Small intestine (tissue), 7 donors: ENCODE data around the gene LPGAT1. TPM values are rescaled to one million over a fixed set of nuclear protein-coding genes. Genes with fewer than 3 reads are reported as not detected.
A peak's percentile ranks its signal among the peaks of the same experiment; 100 is the strongest.
"Not testable (repeated sequence)": the region's sequence is repeated elsewhere in the genome, so short reads cannot be mapped to it uniquely, and the experiment has no call there.

Experiments used
- DNase-seq, 2 donors: peaks; one replicate each; pipeline versions ENCODE4 v3.0.0 to v3.0.0-alpha.2; 2013
- FAIRE-seq: peaks from 2 replicates; lab custom pipeline; 2012; peaks lifted over from hg19 to GRCh38; lab: Jason Lieb, UNC
- H3K27ac ChIP-seq, 3 donors: one replicate each; pipeline ENCODE4 v1.5.1; 2013; ENCODE audit warnings: low read length in 2 of 3, mild to moderate bottlenecking in 2 of 3, control low read depth in 1 of 3, inconsistent platforms in 1 of 3, low read depth in 1 of 3, moderate library complexity in 1 of 3
- H3K27me3 ChIP-seq, 3 donors: one replicate each; pipeline ENCODE4 v1.6.1; 2013; ENCODE audit warnings: low read length in 3 of 3, inconsistent platforms in 1 of 3; ENCODE audit not compliant: control insufficient read depth in 3 of 3, insufficient read depth in 3 of 3
- H3K36me3 ChIP-seq, 3 donors: one replicate each; pipeline ENCODE4 v1.6.1; 2013; ENCODE audit warnings: low read length in 3 of 3, inconsistent platforms in 1 of 3, low read depth in 1 of 3, mild to moderate bottlenecking in 1 of 3, moderate library complexity in 1 of 3; ENCODE audit not compliant: control insufficient read depth in 3 of 3, insufficient read depth in 2 of 3
- H3K4me1 ChIP-seq, 3 donors: one replicate each; pipeline ENCODE4 v1.6.1; 2013; ENCODE audit warnings: low read length in 2 of 3, inconsistent platforms in 1 of 3, low read depth in 1 of 3, mild to moderate bottlenecking in 1 of 3, moderate library complexity in 1 of 3; ENCODE audit not compliant: control insufficient read depth in 3 of 3, insufficient read depth in 2 of 3
- H3K4me3 ChIP-seq, 3 donors: one replicate each; pipeline ENCODE4 v1.5.1; 2013; ENCODE audit warnings: low read length in 3 of 3, control low read depth in 1 of 3, inconsistent platforms in 1 of 3, low read depth in 1 of 3, mild to moderate bottlenecking in 1 of 3, moderate library complexity in 1 of 3
- H3K9me3 ChIP-seq, 2 donors: one replicate each; pipeline ENCODE4 v1.6.1; 2013; ENCODE audit warnings: low read depth in 1 of 2, low read length in 1 of 2; ENCODE audit not compliant: control insufficient read depth in 2 of 2, insufficient read depth in 1 of 2
- WGBS, 3 donors: extraction: QIAGEN DNeasy Blood & Tissue Kit; methylation state at CpG; one replicate each; pipeline ENCODE4 v1.1.7; 2013; 5-methylcytosine and 5-hydroxymethylcytosine counted together
- polyA plus RNA-seq, 4 donors: library from polyadenylated mRNA; stranded (reverse) in 3 of 4; unstranded in 1 of 4; fragments of 200-250 nt in 3 of 4; fragments of 120-200 nt in 1 of 4; gene quantifications; one replicate each; pipeline versions ENCODE4 v1.2.1 to v1.2.3, GENCODE V29; 2013
- donor health status: healthy with polysubstance abuse.
- donor health status: control.
- donor health status: control.
- donor health status: Bipolar disorder and iron deficiency.
- donor health status: healthy.

The LPGAT1 gene
- polyA plus RNA-seq, 4 donors, result 13.4 to 159 (median 23.1) TPM

- 86 to 87% (median 87%) methylated on average over 5 of the region's 5 CpGs for WGBS, 3 donors
- Histone ChIP-seq H3K27me3 (no peaks in the 10 kb centered on the region), H3K4me3 (no peak overlapping the region), H3K9me3 (no peaks in the 10 kb centered on the region), H3K36me3 (no peaks in the 10 kb centered on the region), H3K4me1 (no peaks in the 10 kb centered on the region), H3K27ac (no peak overlapping the region)
- FAIRE-seq (no peak), DNase-seq (no peak)
Measured at GRCh38 chr1:211723273-211723672, 107.3 kb downstream of the LPGAT1 start.

GRCh38 chr1:211722277-211723175, 108.0 kb downstream of the LPGAT1 start:
- Histone ChIP-seq H3K4me3 (no peak overlapping the region), H3K27ac (no peak overlapping the region), H3K36me3 (no peaks in the 10 kb centered on the region), H3K27me3 (no peaks in the 10 kb centered on the region), H3K9me3 (no peaks in the 10 kb centered on the region), H3K4me1 (no peaks in the 10 kb centered on the region)
- DNase-seq, result peak in 1 of 2 donors; percentile 24
- FAIRE-seq, result no peak
- 87 to 90% (median 89%) methylated on average over 6 of the region's 6 CpGs for WGBS, 3 donors

- not testable (repeated sequence) for H3K4me3 ChIP-seq, H3K27me3 ChIP-seq, FAIRE-seq, H3K27ac ChIP-seq, H3K36me3 ChIP-seq, DNase-seq, H3K4me1 ChIP-seq, H3K9me3 ChIP-seq
- 15 to 63% (median 45%) methylated on average over 4 of the region's 4 CpGs for WGBS, 3 donors
Measured at GRCh38 chr1:211716555-211716954, 114.0 kb downstream of the LPGAT1 start.

GRCh38 chr1:211715971-211716370, 114.6 kb downstream of the LPGAT1 start:
- Histone ChIP-seq H3K4me1 (no peaks in the 10 kb centered on the region), H3K36me3 (no peaks in the 10 kb centered on the region), H3K9me3 (no peaks in the 10 kb centered on the region), H3K27me3 (no peaks in the 10 kb centered on the region), H3K4me3 (no peak overlapping the region), H3K27ac (no peak overlapping the region)
- WGBS, 3 donors, result 58 to 86% (median 84%) methylated on average over 2 of the region's 2 CpGs
- no peak for DNase-seq
- FAIRE-seq, result no peak

GRCh38 chr1:211714154-211714553, 116.4 kb downstream of the LPGAT1 start:
- Histone ChIP-seq H3K27ac (no peak overlapping the region), H3K4me3 (no peak overlapping the region), H3K36me3 (no peaks in the 10 kb centered on the region), H3K4me1 (no peaks in the 10 kb centered on the region), H3K9me3 (no peaks in the 10 kb centered on the region), H3K27me3 (no peaks in the 10 kb centered on the region)
- WGBS, 3 donors, result 61 to 70% (median 70%) methylated on average over 5 of the region's 5 CpGs
- no peak for FAIRE-seq
- DNase-seq, result peak in 1 of 2 donors; percentile 47

GRCh38 chr1:211713231-211713630, 117.3 kb downstream of the LPGAT1 start:
- no peak for DNase-seq
- H3K27me3 ChIP-seq, result no peaks in the 10 kb centered on the region
- H3K9me3 ChIP-seq, result no peaks in the 10 kb centered on the region
- no peaks in the 10 kb centered on the region for H3K4me1 ChIP-seq
- H3K4me3 ChIP-seq, result no peak overlapping the region
- H3K36me3 ChIP-seq, result no peaks in the 10 kb centered on the region
- no peak for FAIRE-seq
- WGBS, 3 donors, result 90 to 92% (median 90%) methylated on average over 10 of the region's 10 CpGs
- no peak overlapping the region for H3K27ac ChIP-seq

- Histone ChIP-seq H3K27ac (no peak overlapping the region), H3K36me3 (no peaks in the 10 kb centered on the region), H3K4me3 (no peak overlapping the region), H3K27me3 (no peaks in the 10 kb centered on the region), H3K9me3 (no peaks in the 10 kb centered on the region), H3K4me1 (no peaks in the 10 kb centered on the region)
- 51 to 74% (median 60%) methylated on average over 4 of the region's 4 CpGs for WGBS, 3 donors
- DNase-seq (peak in 1 of 2 donors; percentile 66), FAIRE-seq (no peak)
Measured at GRCh38 chr1:211711315-211711705, 119.3 kb downstream of the LPGAT1 start.

- 63 to 82% (median 71%) methylated on average over 6 of the region's 6 CpGs for WGBS, 3 donors
- Histone ChIP-seq H3K36me3 (no peaks in the 10 kb centered on the region), H3K4me3 (no peak overlapping the region), H3K9me3 (no peaks in the 10 kb centered on the region), H3K27me3 (no peaks in the 10 kb centered on the region), H3K27ac (no peak overlapping the region), H3K4me1 (no peaks in the 10 kb centered on the region)
- FAIRE-seq (no peak), DNase-seq (no peak)
Measured at GRCh38 chr1:211710566-211711314, 119.8 kb downstream of the LPGAT1 start.
